HUES6 (cell line): ENCODE results near the gene PET100.

Source experiments
- H3K27ac ChIP-seq: 2 replicates; pipeline ENCODE4 v1.7.0; 2013; ENCODE audit warnings: low read depth, mild to moderate bottlenecking, low read length, inconsistent platforms
- H3K27me3 ChIP-seq: 2 replicates; pipeline ENCODE4 v1.6.1; 2013; ENCODE audit warnings: low read length; ENCODE audit not compliant: control insufficient read depth, insufficient read depth
- H3K36me3 ChIP-seq: 2 replicates; pipeline ENCODE4 v1.6.1; 2013; ENCODE audit warnings: low read length; ENCODE audit not compliant: control insufficient read depth, insufficient read depth
- H3K4me1 ChIP-seq: 2 replicates; pipeline ENCODE4 v1.6.1; 2013; ENCODE audit warnings: low read length; ENCODE audit not compliant: control insufficient read depth, insufficient read depth
- H3K4me3 ChIP-seq: 2 replicates; pipeline ENCODE4 v1.5.1; 2013; ENCODE audit warnings: low read depth, low read length
- H3K9ac ChIP-seq: one replicate; pipeline ENCODE4 v1.6.1; 2013; ENCODE audit warnings: mild to moderate bottlenecking, low read length
- H3K9me3 ChIP-seq: 2 replicates; pipeline ENCODE4 v1.6.1; 2013; ENCODE audit warnings: low read depth, low read length; ENCODE audit not compliant: control insufficient read depth, insufficient read depth

PET100 gene

GRCh38 chr19:7602935-7603497 is 26.6 kb upstream of the PET100 start:
- peaks cover 2% of the 10 kb centered on the region; the same call in 1 of the 2 replicates for H3K36me3 ChIP-seq
- H3K4me3 ChIP-seq, result no peak overlapping the region
- no peak overlapping the region for H3K9ac ChIP-seq
- H3K27me3 ChIP-seq, result peaks cover 7% of the 10 kb centered on the region; the same call in 1 of the 2 replicates
- H3K27ac ChIP-seq, result no peak overlapping the region
- H3K4me1 ChIP-seq, result no peaks in the 10 kb centered on the region
- no peaks in the 10 kb centered on the region for H3K9me3 ChIP-seq

GRCh38 chr19:7603919-7604318 is 25.7 kb upstream of the PET100 start:
- H3K36me3 ChIP-seq, result peaks cover 5% of the 10 kb centered on the region; the same call in 1 of the 2 replicates
- H3K9me3 ChIP-seq, result no peaks in the 10 kb centered on the region

GRCh38 chr19:7605490-7606222 is 23.9 kb upstream of the PET100 start:
- H3K9ac ChIP-seq, result no peak overlapping the region
- H3K27me3 ChIP-seq, result no peaks in the 10 kb centered on the region
- H3K4me3 ChIP-seq, result peak overlapping the region; percentile 26; the same call in 1 of the 2 replicates
- H3K9me3 ChIP-seq, result no peaks in the 10 kb centered on the region
- H3K27ac ChIP-seq, result no peak overlapping the region
- H3K4me1 ChIP-seq, result no peaks in the 10 kb centered on the region
- H3K36me3 ChIP-seq, result peaks cover 10% of the 10 kb centered on the region

More at GRCh38 chr19:7603919-7604318, 25.7 kb upstream of the PET100 start:
- H3K4me3 ChIP-seq, result no peak overlapping the region
- H3K27me3 ChIP-seq, result no peaks in the 10 kb centered on the region; the same call in 1 of the 2 replicates
- no peak overlapping the region for H3K27ac ChIP-seq
- H3K9ac ChIP-seq, result no peak overlapping the region
- H3K4me1 ChIP-seq, result no peaks in the 10 kb centered on the region

- H3K27ac ChIP-seq, result no peak overlapping the region
- no peaks in the 10 kb centered on the region for H3K27me3 ChIP-seq
- no peak overlapping the region for H3K9ac ChIP-seq
- peaks cover 11% of the 10 kb centered on the region for H3K36me3 ChIP-seq
- no peaks in the 10 kb centered on the region for H3K9me3 ChIP-seq
- no peaks in the 10 kb centered on the region for H3K4me1 ChIP-seq
- no peak overlapping the region for H3K4me3 ChIP-seq
Measured at GRCh38 chr19:7606289-7606688, 23.3 kb upstream of the PET100 start.

- H3K4me3 ChIP-seq, result no peak overlapping the region
- H3K9me3 ChIP-seq, result no peaks in the 10 kb centered on the region
- H3K36me3 ChIP-seq, result peaks cover 17% of the 10 kb centered on the region
- H3K9ac ChIP-seq, result no peak overlapping the region
- H3K27me3 ChIP-seq, result no peaks in the 10 kb centered on the region
- no peak overlapping the region for H3K27ac ChIP-seq
- H3K4me1 ChIP-seq, result no peaks in the 10 kb centered on the region
Measured at GRCh38 chr19:7607212-7607873, 22.2 kb upstream of the PET100 start.

- Histone ChIP-seq H3K4me3 (no peak overlapping the region), H3K27me3 (no peaks in the 10 kb centered on the region)
Measured at GRCh38 chr19:7607874-7608560, 21.6 kb upstream of the PET100 start.

GRCh38 chr19:7610491-7611240 is 18.9 kb upstream of the PET100 start:
- Histone ChIP-seq H3K4me3 (no peak overlapping the region), H3K27ac (no peak overlapping the region), H3K27me3 (no peaks in the 10 kb centered on the region), H3K9me3 (no peaks in the 10 kb centered on the region), H3K36me3 (peaks cover 17% of the 10 kb centered on the region), H3K9ac (no peak overlapping the region), H3K4me1 (no peaks in the 10 kb centered on the region)

More at GRCh38 chr19:7607874-7608560, 21.6 kb upstream of the PET100 start:
- no peaks in the 10 kb centered on the region for H3K9me3 ChIP-seq
- H3K27ac ChIP-seq, result no peak overlapping the region
- H3K9ac ChIP-seq, result no peak overlapping the region
- H3K4me1 ChIP-seq, result no peaks in the 10 kb centered on the region
- H3K36me3 ChIP-seq, result peaks cover 17% of the 10 kb centered on the region

GRCh38 chr19:7611541-7612279 is 17.9 kb upstream of the PET100 start:
- Histone ChIP-seq H3K4me3 (no peak overlapping the region), H3K27me3 (no peaks in the 10 kb centered on the region), H3K9ac (no peak overlapping the region), H3K36me3 (peaks cover 20% of the 10 kb centered on the region), H3K9me3 (no peaks in the 10 kb centered on the region), H3K27ac (no peak overlapping the region), H3K4me1 (no peaks in the 10 kb centered on the region)

- no peaks in the 10 kb centered on the region for H3K4me1 ChIP-seq
- H3K4me3 ChIP-seq, result no peak overlapping the region
- no peaks in the 10 kb centered on the region for H3K27me3 ChIP-seq
- peaks cover 27% of the 10 kb centered on the region for H3K36me3 ChIP-seq
- no peak overlapping the region for H3K27ac ChIP-seq
- H3K9ac ChIP-seq, result no peak overlapping the region
- H3K9me3 ChIP-seq, result no peaks in the 10 kb centered on the region
Measured at GRCh38 chr19:7612282-7613274, 17.0 kb upstream of the PET100 start.
